NCI-H69 (cell line): ENCODE results near the gene RAB31.
"Not testable (repeated sequence)": the region's sequence is repeated elsewhere in the genome, so short reads cannot be mapped to it uniquely, and the experiment has no call there.

ENCODE experiments used
- DNase-seq: peaks from one replicate; lab custom pipeline; 2025; lab: John Stamatoyannopoulos, UW

The RAB31 gene

DNA sequence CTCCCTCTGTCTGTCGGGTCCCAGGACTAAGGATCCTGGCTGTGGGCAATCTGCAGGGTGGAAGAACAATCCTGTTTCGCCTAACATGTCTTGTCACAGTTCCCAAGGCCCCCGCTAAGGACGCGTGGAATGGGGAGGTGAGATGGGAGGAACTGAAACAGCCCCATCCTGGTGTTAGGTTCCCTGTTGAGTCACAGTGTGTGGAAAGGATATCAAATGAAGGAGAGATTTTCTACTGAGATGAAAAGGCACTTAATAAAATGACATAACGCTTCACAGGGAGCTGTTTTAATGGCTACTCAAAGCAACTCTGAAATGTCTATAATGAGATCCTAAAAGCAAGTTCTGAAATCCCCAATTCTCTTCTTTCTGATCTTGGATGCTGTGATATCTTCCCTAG lies 52.5 kb downstream of the RAB31 start:
- peak; percentile 41 for DNase-seq

DNA sequence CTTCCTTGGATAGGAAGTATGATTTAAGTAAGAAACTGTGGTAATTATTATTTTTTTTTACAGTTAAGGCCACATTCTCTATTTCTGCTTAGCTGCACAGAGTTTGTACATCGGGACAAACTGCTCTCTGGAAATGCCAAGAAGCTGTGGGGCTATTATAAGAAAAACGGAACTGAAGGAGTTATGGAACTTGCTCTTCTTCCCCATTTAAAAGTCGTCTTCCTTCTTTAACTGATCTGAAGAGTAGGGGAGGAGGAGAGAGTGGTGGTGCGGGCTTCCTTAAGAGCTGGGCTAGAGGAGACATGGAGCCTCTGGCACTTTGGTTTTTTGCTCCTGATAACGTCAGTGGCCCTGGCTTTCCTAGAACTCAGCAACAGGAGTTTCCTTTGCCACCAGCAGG lies 54.4 kb downstream of the RAB31 start:
- no peak for DNase-seq

DNA sequence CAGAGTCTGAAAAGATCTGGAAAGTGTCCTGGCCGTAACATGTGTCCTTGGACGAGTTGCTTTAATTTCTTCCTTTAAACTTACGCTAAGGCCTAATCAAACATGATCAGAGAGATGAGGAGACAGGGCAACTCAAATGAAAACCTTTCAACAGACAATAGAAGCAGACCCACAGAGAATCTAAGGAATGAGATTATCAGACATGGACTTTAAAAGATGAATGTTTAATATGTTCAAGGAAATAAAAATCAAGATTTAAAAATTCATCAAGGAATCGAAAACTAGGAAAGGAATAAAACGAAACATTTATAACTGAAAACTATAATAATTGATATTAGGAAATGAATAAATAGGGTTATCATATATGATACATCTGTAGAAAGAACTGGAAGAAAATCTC lies 55.1 kb downstream of the RAB31 start:
- no peak for DNase-seq

DNA sequence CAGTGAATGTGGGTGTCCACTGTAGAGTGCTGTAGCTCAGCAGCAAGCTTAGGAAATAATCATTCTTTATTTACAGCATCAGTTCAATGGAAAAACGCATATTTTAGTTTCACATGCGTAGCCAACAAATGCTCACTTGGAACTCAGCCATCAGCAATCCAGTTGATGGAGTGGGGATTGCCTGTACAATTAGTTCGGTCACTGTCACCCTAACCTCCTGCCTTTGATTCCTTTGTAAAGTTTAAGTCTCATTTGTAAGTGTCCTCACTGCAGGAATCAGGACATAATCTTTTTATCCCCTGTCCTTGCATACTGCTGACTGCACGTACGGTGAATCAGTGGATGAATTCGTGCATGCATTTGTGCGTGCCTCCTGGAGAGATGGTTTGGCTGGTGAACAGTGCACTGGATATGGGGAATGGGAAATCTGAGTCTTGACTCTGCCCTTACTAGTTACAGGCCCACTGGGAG lies 55.9 kb downstream of the RAB31 start:
- peak; percentile 61 for DNase-seq

DNA sequence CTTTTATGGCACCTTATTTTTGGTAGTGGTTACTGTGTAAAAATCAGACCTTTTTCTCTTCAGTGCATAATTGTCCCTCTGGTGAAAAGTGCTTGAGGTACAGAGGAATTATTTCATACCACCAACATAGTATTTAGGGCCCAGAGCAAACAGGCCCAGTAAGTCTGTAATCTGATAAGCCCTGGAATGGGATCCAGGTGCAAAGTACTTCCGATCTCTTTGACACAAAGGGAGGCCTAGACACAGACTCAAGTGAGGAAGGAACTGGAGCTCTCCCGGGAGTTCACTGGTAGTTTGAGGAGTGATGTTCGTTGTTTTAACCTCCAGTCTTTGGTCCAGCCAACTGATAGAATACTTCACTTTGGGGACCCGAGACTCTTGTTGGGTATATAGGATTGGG lies 57.4 kb downstream of the RAB31 start:
- peak; percentile 94 for DNase-seq

DNA sequence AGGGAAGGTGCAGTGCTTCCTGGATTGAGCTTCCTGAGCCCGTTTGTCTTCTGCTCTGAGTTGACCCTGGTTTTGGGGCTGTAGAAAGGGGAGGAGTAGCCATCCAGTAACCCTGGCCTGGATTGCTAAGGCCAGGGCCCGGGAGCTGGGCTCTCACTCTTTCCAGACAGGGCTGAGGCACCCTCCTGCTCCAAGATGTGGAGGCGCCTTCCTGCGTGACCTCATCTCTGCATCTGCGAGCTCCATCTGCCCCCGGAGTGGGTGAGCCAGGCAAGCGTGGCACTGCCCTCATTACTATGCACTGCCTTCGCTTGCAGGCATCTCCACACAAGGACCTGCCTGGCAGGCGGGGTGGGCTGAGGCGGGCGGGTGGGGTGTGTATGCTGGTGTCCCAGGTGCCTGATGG lies 58.0 kb downstream of the RAB31 start:
- peak; percentile 51 for DNase-seq

DNA sequence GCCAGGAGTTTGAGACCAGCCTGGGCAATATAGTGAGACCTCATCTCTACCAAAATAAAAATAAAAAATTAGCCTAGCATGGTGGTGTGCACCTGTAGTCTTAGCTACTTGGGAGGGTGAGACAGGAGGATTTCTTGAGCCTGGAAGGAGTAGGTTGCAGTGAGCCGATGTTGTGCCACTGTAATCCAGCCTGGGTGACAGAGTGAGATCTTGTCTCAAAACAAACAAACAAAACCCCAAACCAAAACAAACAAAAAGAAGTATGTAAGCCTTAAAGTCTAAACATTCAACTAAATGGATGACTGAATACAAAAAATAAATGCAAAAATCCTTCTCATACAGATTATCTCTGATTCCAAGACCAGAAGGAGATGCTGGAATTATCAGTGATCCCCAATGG lies 58.6 kb downstream of the RAB31 start:
- DNase-seq: no peak

DNA sequence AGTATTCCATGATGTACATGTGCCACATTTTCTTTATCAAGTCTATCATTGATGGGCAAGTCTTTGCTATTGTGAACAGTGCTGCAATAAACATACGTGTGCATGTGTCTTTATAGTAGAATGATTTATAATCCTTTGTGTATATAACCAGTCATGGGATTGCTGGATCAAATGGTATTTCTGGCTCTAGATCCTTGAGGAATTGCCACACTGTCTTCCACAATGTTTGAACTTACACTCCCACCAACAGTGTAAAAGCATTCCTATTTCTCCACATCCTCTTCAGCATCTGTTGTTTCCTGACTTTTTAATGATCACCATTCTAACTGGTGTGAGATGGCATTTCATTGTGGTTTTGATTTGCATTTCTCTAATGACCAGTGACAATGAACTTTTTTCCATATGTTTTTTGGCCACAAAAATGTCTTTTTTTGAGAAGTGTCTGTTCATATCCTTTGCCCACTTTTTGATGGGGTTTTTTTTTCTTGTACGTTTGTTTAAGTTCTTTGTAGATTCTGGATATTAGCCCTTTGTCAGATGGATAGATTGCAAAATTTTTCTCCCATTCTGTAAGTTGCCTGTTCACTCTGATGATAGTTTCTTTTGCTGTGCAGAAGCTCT lies 60.1 kb downstream of the RAB31 start:
- DNase-seq: not testable (repeated sequence)

DNA sequence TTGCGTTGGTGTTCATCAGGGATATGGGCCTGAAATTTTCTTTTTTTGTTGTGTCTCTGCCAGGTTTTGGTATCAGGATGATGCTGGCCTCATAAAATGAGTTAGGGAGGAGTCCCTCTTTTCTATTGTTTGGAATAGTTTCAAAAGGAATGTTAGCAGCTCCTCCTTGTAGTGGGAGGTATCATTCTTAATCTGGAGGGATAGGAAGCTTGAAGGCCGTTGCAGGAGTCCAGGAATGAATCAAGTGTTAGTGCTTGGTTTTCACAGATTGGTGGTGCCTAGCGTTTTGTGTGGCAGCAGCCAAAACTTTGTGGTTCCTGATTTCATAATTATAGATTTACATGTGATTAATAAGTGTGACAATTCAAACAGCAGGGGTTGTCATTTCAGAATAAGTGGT lies 62.0 kb downstream of the RAB31 start:
- peak; percentile 28 for DNase-seq

DNA sequence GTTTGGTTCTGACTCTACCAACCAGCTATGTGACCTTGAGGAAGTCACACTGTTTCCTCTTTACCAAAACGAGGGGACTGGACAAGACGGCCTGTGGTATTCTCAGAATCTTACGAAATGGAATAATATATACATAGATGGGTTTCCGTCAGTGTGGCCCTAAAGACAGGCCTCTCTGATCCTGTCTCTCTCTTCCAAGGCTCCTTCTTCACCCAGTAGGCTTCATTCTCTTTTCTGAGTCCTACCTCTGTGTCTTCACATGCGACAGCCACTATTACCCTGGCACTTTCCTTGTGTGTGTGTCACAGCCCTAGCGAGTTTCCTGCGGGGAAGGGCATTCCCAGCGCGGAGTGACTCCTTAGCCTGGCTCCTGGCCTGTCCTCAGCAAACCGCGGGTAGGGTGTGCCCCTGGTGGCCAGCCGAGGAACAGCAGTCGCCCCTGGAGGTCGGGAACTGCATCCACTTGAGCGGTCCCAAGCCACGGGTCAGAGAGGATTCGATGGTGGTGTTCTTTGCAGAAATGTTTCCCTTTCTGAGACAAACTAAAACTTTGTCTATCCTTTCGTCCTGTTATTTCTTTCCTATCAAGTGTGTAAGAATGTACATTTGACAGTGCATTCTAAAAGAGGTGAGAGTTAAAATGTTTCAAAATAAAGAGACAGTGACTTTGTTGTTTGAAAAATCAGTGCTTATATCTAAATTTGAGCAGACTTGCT lies 63.3 kb downstream of the RAB31 start:
- DNase-seq: peak; percentile 88

DNA sequence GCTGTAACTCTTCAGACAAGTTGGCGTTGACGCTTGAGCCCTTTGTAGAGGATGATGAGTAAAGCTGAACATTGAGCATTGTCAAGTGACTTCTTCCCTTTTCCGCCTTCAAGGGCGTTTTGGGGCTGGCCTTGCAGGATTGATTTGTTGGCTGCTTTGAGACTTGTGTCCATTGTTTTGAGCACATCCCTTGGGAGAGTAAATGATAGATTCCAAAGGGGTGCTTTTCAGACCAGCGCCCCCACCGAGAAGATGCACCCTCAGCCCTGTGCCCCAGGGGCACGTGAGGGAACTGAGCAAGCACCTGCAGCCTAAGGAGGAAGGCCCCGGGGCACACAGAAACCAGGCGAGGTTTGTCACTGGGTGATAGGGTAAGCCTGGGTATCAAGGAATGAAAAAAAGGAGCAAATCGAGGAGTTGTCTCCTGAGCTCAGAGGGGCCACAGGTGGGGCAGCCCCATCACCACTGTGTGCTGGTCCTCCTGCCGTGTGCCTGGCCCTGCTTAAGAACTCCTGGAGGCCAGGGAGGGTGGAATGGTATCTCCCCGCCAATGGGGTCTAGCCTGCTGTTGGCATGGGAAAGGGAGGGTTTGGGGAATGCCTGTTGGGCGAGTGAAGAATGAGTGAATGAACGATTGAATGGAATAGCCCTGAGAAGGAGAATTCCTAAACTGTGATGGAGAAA lies 64.0 kb downstream of the RAB31 start:
- DNase-seq: peak; percentile 33

DNA sequence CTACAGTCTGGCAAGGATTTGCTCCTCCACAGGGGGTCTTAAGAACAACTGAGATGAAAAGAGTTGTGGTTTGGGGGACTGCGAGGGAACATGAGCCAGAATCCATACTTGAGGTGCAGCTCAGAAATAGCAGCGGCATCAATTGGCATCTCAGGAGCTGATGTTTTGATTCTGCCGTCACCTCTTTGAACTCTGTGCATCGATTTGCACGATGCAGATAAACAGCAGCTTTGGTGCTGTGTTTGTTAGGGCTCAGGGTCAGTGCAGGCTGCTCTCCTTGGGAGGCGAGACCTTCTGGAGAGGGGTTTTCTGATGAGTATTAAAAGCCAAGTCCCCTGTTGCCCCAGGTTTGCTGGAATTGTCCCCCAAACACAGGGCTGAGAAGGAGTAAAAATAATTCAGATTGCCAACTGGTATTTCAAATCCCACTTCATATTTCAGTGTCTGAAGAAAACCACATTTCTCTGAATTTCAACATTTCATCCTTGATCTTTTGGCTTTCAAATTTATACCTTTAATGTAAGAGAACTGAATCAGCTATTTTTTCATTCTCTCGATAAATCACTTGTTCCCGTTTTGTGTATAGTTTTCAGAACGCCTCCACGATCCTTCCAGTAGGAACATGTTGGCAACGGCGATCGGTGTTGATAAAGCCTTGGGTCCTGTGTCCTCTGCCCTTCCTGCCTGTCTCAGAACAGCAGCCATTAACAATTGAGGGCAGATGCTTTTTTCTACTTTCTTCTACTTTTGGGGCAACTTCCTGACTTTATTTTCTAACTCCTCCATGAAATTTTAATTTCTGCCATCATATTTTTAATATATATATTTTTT lies 65.0 kb downstream of the RAB31 start:
- no peak for DNase-seq

DNA sequence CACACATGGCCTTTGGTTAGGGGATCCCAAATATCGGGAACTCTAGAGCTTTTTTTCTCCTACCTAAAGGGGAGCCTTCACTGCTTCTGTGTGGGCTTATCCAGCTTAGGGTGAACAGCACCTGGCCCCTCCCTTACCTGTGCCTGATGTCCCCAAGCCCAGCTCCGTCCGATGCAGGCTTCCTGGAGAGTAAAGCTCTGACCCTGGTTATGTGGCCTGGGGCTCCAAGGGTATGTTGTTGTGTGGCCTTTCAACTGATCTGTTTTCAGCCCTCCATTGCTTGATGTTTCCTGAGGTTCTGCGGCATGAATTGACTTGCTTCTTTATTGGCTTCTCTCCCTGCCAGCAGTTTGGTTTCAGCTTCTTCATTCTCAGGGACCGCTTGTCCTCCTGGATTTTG lies 66.0 kb downstream of the RAB31 start:
- no peak for DNase-seq

DNA sequence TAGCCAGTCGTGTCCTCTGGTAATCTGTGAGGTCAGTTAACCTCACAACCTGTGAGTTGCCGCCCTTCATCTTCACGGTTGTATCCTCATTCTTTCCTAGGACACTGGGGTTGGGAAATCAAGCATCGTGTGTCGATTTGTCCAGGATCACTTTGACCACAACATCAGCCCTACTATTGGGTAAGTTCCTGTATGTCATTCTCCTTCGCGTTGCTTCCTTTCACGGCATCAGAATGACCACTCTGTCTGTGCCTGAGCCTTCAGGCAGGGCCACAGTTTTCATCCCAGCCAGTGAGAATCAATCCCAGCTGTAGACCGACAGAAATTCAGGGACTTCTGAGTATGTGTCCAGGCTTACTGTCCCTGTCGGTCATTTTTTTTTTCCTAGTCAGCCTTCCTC lies 67.1 kb downstream of the RAB31 start:
- DNase-seq: no peak

DNA sequence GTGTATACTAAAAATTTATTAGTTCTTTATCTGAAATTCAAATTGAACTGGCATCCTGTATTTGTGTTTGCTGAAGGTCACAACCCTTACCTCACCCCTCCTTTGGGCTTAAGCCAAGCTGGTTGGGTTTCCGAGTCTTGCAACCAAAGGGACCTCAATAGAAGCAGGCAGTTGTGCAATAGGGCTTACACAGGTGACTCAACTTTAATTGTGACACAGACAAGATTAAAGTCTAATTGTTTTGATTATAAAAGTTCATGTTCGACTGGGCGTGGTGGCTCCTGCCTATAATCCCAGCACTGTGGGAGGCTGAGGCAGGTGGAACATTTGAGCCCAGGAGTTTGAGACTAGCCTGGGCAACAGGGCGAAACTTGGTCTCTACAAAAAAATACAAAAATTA lies 71.5 kb downstream of the RAB31 start:
- DNase-seq: peak; percentile 43

DNA sequence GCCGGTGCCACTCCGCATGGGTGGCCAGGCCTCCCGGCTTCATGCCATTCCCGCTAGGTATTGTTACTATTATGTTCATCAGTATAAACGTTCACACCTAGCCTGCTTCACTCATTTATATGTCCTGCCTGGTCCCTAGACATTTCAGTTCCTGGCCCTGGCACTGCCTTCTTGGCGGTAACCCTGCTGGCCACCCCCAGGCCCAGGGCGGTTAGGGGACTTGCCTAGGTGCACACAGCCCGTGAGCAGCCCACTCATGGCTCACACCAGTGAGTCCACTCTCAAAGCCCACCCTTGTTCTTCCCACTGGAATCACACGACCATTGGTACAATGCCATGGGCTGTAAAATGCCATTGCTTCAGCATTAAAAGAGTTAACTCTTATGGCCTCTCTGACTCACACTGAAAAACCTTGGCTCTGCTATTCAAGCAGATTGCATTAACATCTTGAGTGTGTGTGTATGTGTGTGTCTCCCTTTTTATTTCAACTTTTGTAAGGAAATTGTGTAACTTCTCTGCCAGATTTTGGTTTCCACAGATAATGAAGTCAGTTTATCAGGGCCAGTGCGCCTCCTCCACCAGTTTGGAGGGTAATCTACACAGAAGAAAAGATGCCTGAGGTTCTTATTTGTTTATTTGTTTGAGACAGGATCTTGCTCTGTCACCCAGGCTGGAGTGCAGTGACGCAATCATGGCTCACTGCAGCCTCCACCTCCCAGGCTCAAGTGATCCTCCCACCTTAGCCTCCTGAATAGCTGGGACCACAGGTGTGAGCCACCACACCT lies 74.2 kb downstream of the RAB31 start:
- no peak for DNase-seq

DNA sequence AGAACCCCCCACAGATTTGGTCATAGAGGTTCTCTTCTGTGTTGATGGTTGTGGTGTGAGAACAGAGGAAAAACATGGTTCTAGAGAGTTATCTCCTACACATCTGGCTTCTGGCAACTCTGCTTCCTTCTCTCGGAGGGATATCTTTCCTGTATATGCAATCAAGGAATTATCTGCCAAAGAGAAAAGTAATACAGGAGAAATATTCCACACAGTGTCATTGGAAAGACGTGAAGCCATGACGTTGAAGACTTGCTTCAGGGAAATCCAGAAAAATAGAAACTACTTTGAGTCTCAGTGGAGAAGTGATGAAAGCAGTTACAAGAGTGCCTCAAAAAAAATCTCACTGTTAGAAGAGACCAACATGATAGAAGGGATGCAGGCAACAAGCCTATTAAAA lies 78.5 kb downstream of the RAB31 start:
- DNase-seq: no peak

DNA sequence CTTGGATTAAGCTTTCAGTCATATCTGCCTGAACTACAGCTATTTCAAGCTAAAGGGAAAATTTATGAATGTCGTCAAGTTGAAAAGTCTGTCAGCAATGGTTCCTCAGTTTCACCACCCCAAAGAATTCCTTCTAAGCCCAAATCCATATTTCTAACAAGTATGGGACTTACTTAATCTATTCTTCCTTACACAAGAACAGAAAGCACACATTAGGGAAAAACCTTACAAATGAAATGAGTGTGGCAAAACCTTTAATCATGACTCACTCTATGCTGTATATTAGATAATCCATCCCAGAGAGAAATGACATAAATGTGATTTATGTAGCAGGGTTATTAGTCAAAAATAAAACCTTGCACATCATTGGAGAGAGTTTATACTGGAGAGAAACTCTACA lies 78.9 kb downstream of the RAB31 start:
- DNase-seq: no peak

DNA sequence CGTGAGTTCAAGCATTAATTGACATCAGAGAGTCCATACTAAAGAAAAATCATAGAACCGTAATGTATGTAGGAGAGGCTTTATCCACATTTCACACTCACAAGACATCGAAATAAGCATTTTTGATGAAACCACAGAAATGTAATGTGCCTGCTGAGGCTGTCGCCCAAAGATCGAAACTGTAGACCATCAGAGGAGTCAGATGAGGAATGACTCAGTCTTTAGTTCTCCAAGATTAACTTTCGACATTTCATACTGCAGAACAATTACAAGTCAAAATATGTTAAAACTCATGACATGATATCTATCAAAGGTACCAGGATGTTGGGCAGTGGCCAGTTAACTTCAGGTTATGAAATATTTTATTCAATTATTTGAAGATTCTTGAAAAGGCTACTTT lies 79.6 kb downstream of the RAB31 start:
- no peak for DNase-seq

DNA sequence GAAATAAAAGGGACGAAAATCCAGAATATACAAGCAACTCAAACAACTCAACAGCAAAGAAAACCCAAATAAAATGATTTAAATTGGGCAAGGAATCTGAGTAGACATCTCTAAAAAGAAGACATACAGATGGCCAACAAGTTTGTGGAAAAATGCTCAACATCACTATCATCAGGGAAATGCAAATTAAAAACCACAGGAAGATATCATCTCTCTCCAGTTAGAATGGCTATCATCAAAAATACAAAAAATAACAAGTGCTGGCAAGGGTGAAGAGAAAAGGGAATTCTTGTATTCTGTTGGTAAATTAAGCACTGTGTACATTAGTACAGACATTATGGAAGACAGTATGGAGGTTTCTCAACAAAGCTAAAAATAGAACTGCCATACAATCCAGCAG lies 80.0 kb downstream of the RAB31 start:
- no peak for DNase-seq

DNA sequence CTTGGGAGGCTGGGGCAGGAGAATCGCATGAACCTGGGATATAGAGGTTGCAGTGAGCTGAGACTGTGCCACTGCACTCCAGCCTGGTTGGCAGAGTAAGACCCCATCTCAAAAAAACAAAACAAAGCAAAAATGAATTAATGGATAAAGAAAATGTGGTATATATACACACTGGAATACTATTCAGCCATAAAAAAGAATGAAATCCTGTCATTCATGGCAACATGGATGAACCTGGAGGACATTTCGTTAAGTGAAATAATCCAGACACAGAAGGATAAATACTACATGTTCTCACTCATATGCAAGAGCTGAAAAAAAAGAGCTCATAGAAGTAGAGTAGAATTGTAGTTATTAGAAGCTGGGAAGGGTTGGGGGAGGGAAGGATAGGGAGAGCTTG lies 80.8 kb downstream of the RAB31 start:
- no peak for DNase-seq

DNA sequence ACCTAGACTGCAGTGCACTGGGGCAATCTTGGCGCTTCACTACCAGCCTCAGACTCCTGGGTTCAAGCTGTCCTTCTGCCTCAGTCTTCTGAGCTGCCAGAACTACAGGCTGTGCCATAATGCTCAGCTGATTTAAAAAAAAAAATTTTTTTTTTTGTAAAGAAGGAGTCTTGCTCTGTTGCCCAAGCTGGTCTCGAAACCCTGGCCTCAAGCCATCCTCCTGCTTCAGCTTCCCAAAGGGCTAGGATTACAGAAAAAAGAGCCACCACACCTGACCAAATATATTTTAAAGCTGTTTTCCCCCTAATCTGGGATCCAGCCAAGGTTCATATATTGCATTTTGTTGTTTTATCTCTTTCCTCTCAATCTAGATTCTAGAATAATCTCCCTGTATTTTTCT lies 82.2 kb downstream of the RAB31 start:
- peak; percentile 38 for DNase-seq
